ENCODE data around the gene ACSL6.

ACSL6 gene

DNA sequence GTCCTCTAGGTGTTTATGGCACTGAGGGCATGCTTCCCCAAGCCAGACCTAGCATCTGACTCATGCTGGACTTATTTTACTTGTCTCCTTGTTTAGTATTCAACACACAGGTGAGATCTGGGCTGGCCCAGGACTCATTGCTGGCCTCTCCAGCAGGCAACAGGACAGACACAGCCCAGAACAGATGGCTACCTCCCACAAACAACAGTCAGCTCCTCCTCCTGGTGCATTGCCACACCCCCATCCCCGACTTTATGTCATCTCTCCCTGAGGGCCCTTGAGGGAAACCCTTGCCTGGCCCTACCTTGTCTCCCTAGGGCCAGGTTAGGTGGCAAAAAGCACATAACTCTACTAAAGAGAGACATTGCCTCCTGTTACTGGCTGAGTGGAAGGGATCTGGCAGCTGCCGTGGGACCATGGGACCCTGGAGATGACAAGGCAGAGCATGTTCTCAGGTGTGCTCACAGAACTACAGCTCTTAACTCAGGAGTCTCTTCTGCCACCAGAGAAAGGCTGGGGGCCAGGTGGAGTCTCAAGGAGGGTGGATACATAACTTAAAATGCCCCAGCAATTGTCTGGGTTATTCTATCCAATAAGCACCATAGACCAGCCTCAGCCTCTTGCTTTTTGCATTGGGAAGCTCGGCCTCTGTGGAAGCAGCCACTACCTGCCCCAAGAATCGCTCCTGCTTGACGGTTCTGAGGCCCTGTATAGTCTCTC lies 2.3 kb downstream of the ACSL6 start:
- no peak overlapping the region for H3K4me3 ChIP-seq (ENCODE audit: low read length, poor library complexity, severe bottlenecking)
- H3K79me2 ChIP-seq (ENCODE audit: insufficient read depth, low read length), result no peaks in the 10 kb centered on the region

GRCh38 chr5:132008163-132008473 lies 3.3 kb downstream of the ACSL6 start:
- Histone ChIP-seq H2AFZ (ENCODE audit: low read length) (no peak overlapping the region), H3K4me1 (ENCODE audit: insufficient read depth, low read length, poor library complexity, severe bottlenecking) (peaks cover 8% of the 10 kb centered on the region), H3K9ac (ENCODE audit: low read depth, low read length, poor library complexity, severe bottlenecking) (no peak overlapping the region), H3K9me3 (ENCODE audit: insufficient read depth, low read depth, low read length) (no peaks in the 10 kb centered on the region), H3F3A (ENCODE audit: low read depth) (no peaks in the 10 kb centered on the region), H3K4me3 (ENCODE audit: low read length, poor library complexity, severe bottlenecking) (no peak overlapping the region), H3K4me2 (ENCODE audit: low read depth, low read length, poor library complexity, severe bottlenecking) (no peak overlapping the region), H3K36me3 (ENCODE audit: insufficient read depth, low read length) (no peaks in the 10 kb centered on the region), H3K79me2 (ENCODE audit: insufficient read depth, low read length) (no peaks in the 10 kb centered on the region), H4K20me1 (ENCODE audit: insufficient read depth, low read length, poor library complexity, severe bottlenecking) (no peaks in the 10 kb centered on the region), H3K9me2 (replicated peaks; ENCODE audit: low read depth, low read length) (no peaks in the 10 kb centered on the region), H3K27me3 (ENCODE audit: insufficient read depth, low read length, poor library complexity, severe bottlenecking) (no peaks in the 10 kb centered on the region)
- TF ChIP-seq, protein P1, sequence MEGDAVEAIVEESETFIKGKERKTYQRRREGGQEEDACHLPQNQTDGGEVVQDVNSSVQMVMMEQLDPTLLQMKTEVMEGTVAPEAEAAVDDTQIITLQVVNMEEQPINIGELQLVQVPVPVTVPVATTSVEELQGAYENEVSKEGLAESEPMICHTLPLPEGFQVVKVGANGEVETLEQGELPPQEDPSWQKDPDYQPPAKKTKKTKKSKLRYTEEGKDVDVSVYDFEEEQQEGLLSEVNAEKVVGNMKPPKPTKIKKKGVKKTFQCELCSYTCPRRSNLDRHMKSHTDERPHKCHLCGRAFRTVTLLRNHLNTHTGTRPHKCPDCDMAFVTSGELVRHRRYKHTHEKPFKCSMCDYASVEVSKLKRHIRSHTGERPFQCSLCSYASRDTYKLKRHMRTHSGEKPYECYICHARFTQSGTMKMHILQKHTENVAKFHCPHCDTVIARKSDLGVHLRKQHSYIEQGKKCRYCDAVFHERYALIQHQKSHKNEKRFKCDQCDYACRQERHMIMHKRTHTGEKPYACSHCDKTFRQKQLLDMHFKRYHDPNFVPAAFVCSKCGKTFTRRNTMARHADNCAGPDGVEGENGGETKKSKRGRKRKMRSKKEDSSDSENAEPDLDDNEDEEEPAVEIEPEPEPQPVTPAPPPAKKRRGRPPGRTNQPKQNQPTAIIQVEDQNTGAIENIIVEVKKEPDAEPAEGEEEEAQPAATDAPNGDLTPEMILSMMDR (conservative IDR thresholded peaks at IDR 0.05; ENCODE audit: low read length), result no peak
- TF ChIP-seq EZH2phosphoT487 (IDR thresholded peaks at IDR 0.05; ENCODE audit: borderline replicate concordance), result no peak

More for the DNA sequence above, 2.3 kb downstream of the ACSL6 start:
- no peaks in the 10 kb centered on the region for H3K9me2 ChIP-seq (replicated peaks; ENCODE audit: low read depth, low read length)
- H3K9me3 ChIP-seq (ENCODE audit: insufficient read depth, low read depth, low read length), result no peaks in the 10 kb centered on the region
- no peak overlapping the region for H3K9ac ChIP-seq (ENCODE audit: low read depth, low read length, poor library complexity, severe bottlenecking)
- H4K20me1 ChIP-seq (ENCODE audit: insufficient read depth, low read length, poor library complexity, severe bottlenecking), result no peaks in the 10 kb centered on the region
- no peaks in the 10 kb centered on the region for H3K36me3 ChIP-seq (ENCODE audit: insufficient read depth, low read length)
- H3F3A ChIP-seq (ENCODE audit: low read depth), result no peaks in the 10 kb centered on the region
- H3K4me1 ChIP-seq (ENCODE audit: insufficient read depth, low read length, poor library complexity, severe bottlenecking), result no peaks in the 10 kb centered on the region
- TF ChIP-seq EZH2phosphoT487 (IDR thresholded peaks at IDR 0.05; ENCODE audit: borderline replicate concordance), result no peak
- TF ChIP-seq, protein P1 (conservative IDR thresholded peaks at IDR 0.05; ENCODE audit: low read length), result no peak
- no peak overlapping the region for H3K4me2 ChIP-seq (ENCODE audit: low read depth, low read length, poor library complexity, severe bottlenecking)
- H2AFZ ChIP-seq (ENCODE audit: low read length), result no peak overlapping the region
- no peaks in the 10 kb centered on the region for H3K27me3 ChIP-seq (ENCODE audit: insufficient read depth, low read length, poor library complexity, severe bottlenecking)

- H3K9ac ChIP-seq (ENCODE audit: low read depth, low read length, poor library complexity, severe bottlenecking), result no peak overlapping the region
These were observed 3.9 kb downstream of the ACSL6 start for GRCh38 chr5:132007399-132008162.

More at GRCh38 chr5:132007399-132008162, 3.9 kb downstream of the ACSL6 start:
- H3K4me3 ChIP-seq (ENCODE audit: low read length, poor library complexity, severe bottlenecking), result no peak overlapping the region
- H3F3A ChIP-seq (ENCODE audit: low read depth), result no peaks in the 10 kb centered on the region
- no peak overlapping the region for H3K4me2 ChIP-seq (ENCODE audit: low read depth, low read length, poor library complexity, severe bottlenecking)
- TF ChIP-seq, protein P1 (conservative IDR thresholded peaks at IDR 0.05; ENCODE audit: low read length), result peak; percentile 70
- TF ChIP-seq EZH2phosphoT487 (IDR thresholded peaks at IDR 0.05; ENCODE audit: borderline replicate concordance), result no peak
- no peaks in the 10 kb centered on the region for H3K36me3 ChIP-seq (ENCODE audit: insufficient read depth, low read length)
- no peak overlapping the region for H2AFZ ChIP-seq (ENCODE audit: low read length)
- peaks cover 13% of the 10 kb centered on the region for H3K4me1 ChIP-seq (ENCODE audit: insufficient read depth, low read length, poor library complexity, severe bottlenecking)
- no peaks in the 10 kb centered on the region for H3K79me2 ChIP-seq (ENCODE audit: insufficient read depth, low read length)
- H3K9me2 ChIP-seq (replicated peaks; ENCODE audit: low read depth, low read length), result no peaks in the 10 kb centered on the region
- H3K27me3 ChIP-seq (ENCODE audit: insufficient read depth, low read length, poor library complexity, severe bottlenecking), result no peaks in the 10 kb centered on the region
- no peaks in the 10 kb centered on the region for H3K9me3 ChIP-seq (ENCODE audit: insufficient read depth, low read depth, low read length)
- H4K20me1 ChIP-seq (ENCODE audit: insufficient read depth, low read length, poor library complexity, severe bottlenecking), result no peaks in the 10 kb centered on the region

All from Loucy (cell line).